ENCODE results near the gene SARM1. TPM values are rescaled to one million over a fixed set of nuclear protein-coding genes. Genes with fewer than 3 reads are reported as not detected.

SARM1 gene
- total and polyA plus RNA-seq, 2 of the 13 experiments (the other 11 are each of a cell fraction or from before 2014, with no cell fraction given): 0.73 to 0.86 TPM

DNA sequence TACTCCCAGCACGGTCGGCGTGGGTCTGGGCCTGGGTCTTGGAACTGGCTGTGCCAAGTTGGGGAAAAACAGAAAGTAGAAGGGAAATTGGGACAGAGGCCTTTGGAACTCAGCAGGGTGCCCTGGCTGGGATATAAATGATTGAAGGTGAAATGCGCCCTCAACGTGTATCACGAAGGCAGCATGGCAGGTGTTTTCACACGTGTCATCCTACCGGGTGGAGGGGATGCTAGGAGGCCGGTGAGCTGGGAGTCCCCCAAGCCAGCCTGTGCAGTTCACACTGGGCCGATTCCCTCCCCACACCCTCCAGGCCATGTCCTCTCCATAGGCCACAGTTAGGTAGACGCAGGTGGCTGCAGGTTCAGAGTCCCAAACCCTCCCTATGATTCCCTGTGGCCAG, 30.0 kb upstream of the SARM1 start:
- DNase-seq (ENCODE audit: low spot score): no peak
- CTCF ChIA-PET (ENCODE audit: low intra/inter-chr PET ratio, low total read pairs): no interaction called here
- Histone ChIP-seq H3K4me2 (ENCODE audit: low read depth, low read length) (no peak overlapping the region), H3K36me3 (replicated peaks in 1 of 2; ENCODE audit: control insufficient read depth in 1 of 2, insufficient read depth in 2 of 2, low read length in 2 of 2) (peaks cover 28 to 50% of the 10 kb centered on the region in 2 experiments), H3K4me3 (replicated peaks in 1 of 3; ENCODE audit: insufficient read depth in 1 of 3, low read depth in 2 of 3, low read length in 3 of 3) (no peak overlapping the region), H3K4me1 (ENCODE audit: insufficient read depth, low read length) (peaks cover 25% of the 10 kb centered on the region), H3K9me3 (ENCODE audit: low read length) (no peaks in the 10 kb centered on the region), H3K9ac (ENCODE audit: insufficient read depth, low read depth, low read length) (no peak overlapping the region), H3K27ac (ENCODE audit: extremely low read length, insufficient read depth, low read length) (no peak overlapping the region), H2AFZ (ENCODE audit: low read length) (no peak overlapping the region), H3K79me2 (ENCODE audit: insufficient read depth, low read length) (peaks cover 18% of the 10 kb centered on the region), H3K27me3 (ENCODE audit: control insufficient read depth in 1 of 2, insufficient read depth in 2 of 2, low read length in 2 of 2) (no peaks in the 10 kb centered on the region), H4K20me1 (ENCODE audit: insufficient read depth, low read length) (no peaks in the 10 kb centered on the region; the same call in 1 of the 2 replicates)
- POLR2A ChIA-PET: no interaction called here
- BruUV-seq (replicated peaks): no TSS peak
- intact Hi-C loops (cut with micrococcal nuclease; ENCODE audit: unreplicated experiment) (no loop called here), in situ Hi-C loops (cut with HindIII; ENCODE audit: extremely low pct_ligation_motif_present, low pct_unique_long_range_greater_than_20kb) (no loop called here)
- 95% methylated on average over 9 of the region's 11 CpGs for WGBS (ENCODE audit: low lambda C conversion rate)
- no peak for ATAC-seq
- no peak for FAIRE-seq
- no peak for TF ChIP-seq ZNF335 (CRISPR knock-in tag; IDR thresholded peaks at IDR 0.05)
- no peak for TF ChIP-seq MZF1 (CRISPR knock-in tag; IDR thresholded peaks at IDR 0.05; ENCODE audit: borderline replicate concordance)
- no peak for TF ChIP-seq ZNF839 (CRISPR knock-in tag; IDR thresholded peaks at IDR 0.05; ENCODE audit: borderline replicate concordance)
- TF ChIP-seq ZNF883 (CRISPR knock-in tag; IDR thresholded peaks at IDR 0.05; ENCODE audit: not compliant biosample characterization): no peak
- no peak for TF ChIP-seq FOXK2 (IDR thresholded peaks at IDR 0.05)
- TF ChIP-seq MBNL3 (CRISPR knock-in tag; conservative IDR thresholded peaks at IDR 0.05): no peak
- no peak for TF ChIP-seq KDM6A (CRISPR knock-in tag; IDR thresholded peaks at IDR 0.05; ENCODE audit: low read depth)
- TF ChIP-seq, protein P1, sequence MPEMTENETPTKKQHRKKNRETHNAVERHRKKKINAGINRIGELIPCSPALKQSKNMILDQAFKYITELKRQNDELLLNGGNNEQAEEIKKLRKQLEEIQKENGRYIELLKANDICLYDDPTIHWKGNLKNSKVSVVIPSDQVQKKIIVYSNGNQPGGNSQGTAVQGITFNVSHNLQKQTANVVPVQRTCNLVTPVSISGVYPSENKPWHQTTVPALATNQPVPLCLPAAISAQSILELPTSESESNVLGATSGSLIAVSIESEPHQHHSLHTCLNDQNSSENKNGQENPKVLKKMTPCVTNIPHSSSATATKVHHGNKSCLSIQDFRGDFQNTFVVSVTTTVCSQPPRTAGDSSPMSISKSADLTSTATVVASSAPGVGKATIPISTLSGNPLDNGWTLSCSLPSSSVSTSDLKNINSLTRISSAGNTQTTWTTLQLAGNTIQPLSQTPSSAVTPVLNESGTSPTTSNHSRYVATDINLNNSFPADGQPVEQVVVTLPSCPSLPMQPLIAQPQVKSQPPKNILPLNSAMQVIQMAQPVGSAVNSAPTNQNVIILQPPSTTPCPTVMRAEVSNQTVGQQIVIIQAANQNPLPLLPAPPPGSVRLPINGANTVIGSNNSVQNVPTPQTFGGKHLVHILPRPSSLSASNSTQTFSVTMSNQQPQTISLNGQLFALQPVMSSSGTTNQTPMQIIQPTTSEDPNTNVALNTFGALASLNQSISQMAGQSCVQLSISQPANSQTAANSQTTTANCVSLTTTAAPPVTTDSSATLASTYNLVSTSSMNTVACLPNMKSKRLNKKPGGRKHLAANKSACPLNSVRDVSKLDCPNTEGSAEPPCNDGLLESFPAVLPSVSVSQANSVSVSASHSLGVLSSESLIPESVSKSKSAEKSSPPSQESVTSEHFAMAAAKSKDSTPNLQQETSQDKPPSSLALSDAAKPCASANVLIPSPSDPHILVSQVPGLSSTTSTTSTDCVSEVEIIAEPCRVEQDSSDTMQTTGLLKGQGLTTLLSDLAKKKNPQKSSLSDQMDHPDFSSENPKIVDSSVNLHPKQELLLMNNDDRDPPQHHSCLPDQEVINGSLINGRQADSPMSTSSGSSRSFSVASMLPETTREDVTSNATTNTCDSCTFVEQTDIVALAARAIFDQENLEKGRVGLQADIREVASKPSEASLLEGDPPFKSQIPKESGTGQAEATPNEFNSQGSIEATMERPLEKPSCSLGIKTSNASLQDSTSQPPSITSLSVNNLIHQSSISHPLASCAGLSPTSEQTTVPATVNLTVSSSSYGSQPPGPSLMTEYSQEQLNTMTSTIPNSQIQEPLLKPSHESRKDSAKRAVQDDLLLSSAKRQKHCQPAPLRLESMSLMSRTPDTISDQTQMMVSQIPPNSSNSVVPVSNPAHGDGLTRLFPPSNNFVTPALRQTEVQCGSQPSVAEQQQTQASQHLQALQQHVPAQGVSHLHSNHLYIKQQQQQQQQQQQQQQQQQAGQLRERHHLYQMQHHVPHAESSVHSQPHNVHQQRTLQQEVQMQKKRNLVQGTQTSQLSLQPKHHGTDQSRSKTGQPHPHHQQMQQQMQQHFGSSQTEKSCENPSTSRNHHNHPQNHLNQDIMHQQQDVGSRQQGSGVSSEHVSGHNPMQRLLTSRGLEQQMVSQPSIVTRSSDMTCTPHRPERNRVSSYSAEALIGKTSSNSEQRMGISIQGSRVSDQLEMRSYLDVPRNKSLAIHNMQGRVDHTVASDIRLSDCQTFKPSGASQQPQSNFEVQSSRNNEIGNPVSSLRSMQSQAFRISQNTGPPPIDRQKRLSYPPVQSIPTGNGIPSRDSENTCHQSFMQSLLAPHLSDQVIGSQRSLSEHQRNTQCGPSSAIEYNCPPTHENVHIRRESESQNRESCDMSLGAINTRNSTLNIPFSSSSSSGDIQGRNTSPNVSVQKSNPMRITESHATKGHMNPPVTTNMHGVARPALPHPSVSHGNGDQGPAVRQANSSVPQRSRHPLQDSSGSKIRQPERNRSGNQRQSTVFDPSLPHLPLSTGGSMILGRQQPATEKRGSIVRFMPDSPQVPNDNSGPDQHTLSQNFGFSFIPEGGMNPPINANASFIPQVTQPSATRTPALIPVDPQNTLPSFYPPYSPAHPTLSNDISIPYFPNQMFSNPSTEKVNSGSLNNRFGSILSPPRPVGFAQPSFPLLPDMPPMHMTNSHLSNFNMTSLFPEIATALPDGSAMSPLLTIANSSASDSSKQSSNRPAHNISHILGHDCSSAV (CRISPR knock-in tag; IDR thresholded peaks at IDR 0.05; ENCODE audit: borderline replicate concordance): no peak
- TF ChIP-seq, protein P2, sequence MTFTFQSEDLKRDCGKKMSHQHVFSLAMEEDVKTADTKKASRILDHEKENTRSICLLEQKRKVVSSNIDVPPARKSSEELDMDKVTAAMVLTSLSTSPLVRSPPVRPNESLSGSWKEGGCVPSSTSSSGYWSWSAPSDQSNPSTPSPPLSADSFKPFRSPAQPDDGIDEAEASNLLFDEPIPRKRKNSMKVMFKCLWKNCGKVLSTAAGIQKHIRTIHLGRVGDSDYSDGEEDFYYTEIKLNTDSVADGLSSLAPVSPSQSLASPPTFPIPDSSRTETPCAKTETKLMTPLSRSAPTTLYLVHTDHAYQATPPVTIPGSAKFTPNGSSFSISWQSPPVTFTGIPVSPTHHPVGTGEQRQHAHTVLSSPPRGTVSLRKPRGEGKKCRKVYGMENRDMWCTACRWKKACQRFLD (CRISPR knock-in tag; IDR thresholded peaks at IDR 0.05; ENCODE audit: borderline replicate concordance): no peak
- TF ChIP-seq RBM39 (IDR thresholded peaks at IDR 0.05; ENCODE audit: low read depth, low read length, poor library complexity, severe bottlenecking): no peak
- TF ChIP-seq NCOA1 (CRISPR knock-in tag; IDR thresholded peaks at IDR 0.05): no peak
- TF ChIP-seq ZNF720 (CRISPR knock-in tag; IDR thresholded peaks at IDR 0.05): no peak
- no peak for TF ChIP-seq TBL1XR1 (IDR thresholded peaks at IDR 0.05; ENCODE audit: borderline replicate concordance, low read length, partially characterized antibody)
